Astrocyte (in vitro differentiated cells and primary cell): ENCODE data around the gene MOB3A. TPM values are rescaled to one million over a fixed set of nuclear protein-coding genes. Genes with fewer than 3 reads are reported as not detected.

Source experiments
- DNase-seq: peaks from one replicate; pipeline ENCODE4 v3.0.0-alpha.2; 2010; ENCODE audit warnings: low read depth
- FAIRE-seq: peaks from 2 replicates; lab custom pipeline; 2011; peaks lifted over from hg19 to GRCh38; lab: Jason Lieb, UNC
- H2AFZ ChIP-seq: 2 replicates; pipeline ENCODE4 v1.6.0; 2012; ENCODE audit warnings: low read depth, low read length, inconsistent platforms
- H3K27ac ChIP-seq: 2 replicates; pipeline ENCODE4 v1.5.1; 2011; ENCODE audit warnings: low read depth, low read length, inconsistent platforms
- H3K27me3 ChIP-seq: 2 replicates; pipeline ENCODE4 v1.6.0; 2011; ENCODE audit warnings: low read length, inconsistent platforms; ENCODE audit not compliant: insufficient read depth
- H3K36me3 ChIP-seq: 2 replicates; pipeline ENCODE4 v1.5.1; 2011; ENCODE audit warnings: low read length, inconsistent platforms; ENCODE audit not compliant: insufficient read depth
- H3K4me1 ChIP-seq: 2 replicates; pipeline ENCODE4 v1.5.1; 2011; ENCODE audit warnings: low read length, inconsistent platforms; ENCODE audit not compliant: insufficient read depth
- H3K4me2 ChIP-seq: 2 replicates; pipeline ENCODE4 v1.6.0; 2012; ENCODE audit warnings: low read length, inconsistent platforms
- H3K4me3 ChIP-seq: 2 replicates; pipeline ENCODE4 v1.5.1; 2011; ENCODE audit warnings: low read depth, mild to moderate bottlenecking, low read length, inconsistent platforms; ENCODE audit not compliant: insufficient read depth
- H3K79me2 ChIP-seq: 2 replicates; pipeline ENCODE4 v1.6.0; 2012; ENCODE audit warnings: mild to moderate bottlenecking, low read length, inconsistent platforms; ENCODE audit not compliant: insufficient read depth
- H3K9ac ChIP-seq: 2 replicates; pipeline ENCODE4 v1.6.0; 2012; ENCODE audit warnings: mild to moderate bottlenecking, low read length, inconsistent platforms
- H3K9me3 ChIP-seq: 2 replicates; pipeline ENCODE4 v1.5.1; 2012; ENCODE audit warnings: low read depth, mild to moderate bottlenecking, low read length, inconsistent platforms; ENCODE audit not compliant: insufficient read depth
- H4K20me1 ChIP-seq: 2 replicates; pipeline ENCODE4 v1.6.0; 2012; ENCODE audit warnings: low read length, inconsistent platforms; ENCODE audit not compliant: insufficient read depth
- H3K27ac Mint-ChIP-seq: one replicate; pipeline ENCODE4 v1.8.0; 2021; ENCODE audit warnings: mild to moderate bottlenecking, mixed read lengths; ENCODE audit not compliant: unreplicated experiment
- H3K27me3 Mint-ChIP-seq: one replicate; pipeline ENCODE4 v1.8.0; 2021; ENCODE audit warnings: low read depth, mixed read lengths; ENCODE audit not compliant: unreplicated experiment
- H3K36me3 Mint-ChIP-seq: one replicate; pipeline ENCODE4 v1.8.0; 2021; ENCODE audit warnings: low read depth, mixed read lengths; ENCODE audit not compliant: unreplicated experiment
- H3K4me1 Mint-ChIP-seq: one replicate; pipeline ENCODE4 v1.8.0; 2021; ENCODE audit warnings: low read depth, mixed read lengths; ENCODE audit not compliant: unreplicated experiment
- H3K4me3 Mint-ChIP-seq: one replicate; pipeline ENCODE4 v1.8.0; 2021; ENCODE audit warnings: mild to moderate bottlenecking, moderate library complexity, mixed read lengths; ENCODE audit not compliant: unreplicated experiment
- H3K9me3 Mint-ChIP-seq: one replicate; pipeline ENCODE4 v1.8.0; 2021; ENCODE audit warnings: mild to moderate bottlenecking, mixed read lengths; ENCODE audit not compliant: unreplicated experiment
- CTCF ChIP-seq: IDR thresholded peaks from 2 replicates; pipeline ENCODE4 v1.5.1; 2011; ENCODE audit warnings: low read depth, mild to moderate bottlenecking, inconsistent platforms, low read length, moderate library complexity; ENCODE audit not compliant: insufficient read depth
- EZH2 ChIP-seq: IDR thresholded peaks from 2 replicates; pipeline ENCODE4 v1.6.1; 2012; ENCODE audit warnings: mild to moderate bottlenecking, low read length, inconsistent platforms; ENCODE audit not compliant: insufficient read depth
- total RNA-seq: library from RNA; stranded (reverse); gene quantifications from 2 replicates; pipeline ENCODE4 v1.2.1, GENCODE V29; 2021

Gene MOB3A
- total RNA-seq, 1 donor from 2014 or later, result 45.3 TPM

- no peak for DNase-seq
- Histone ChIP-seq H3K27me3 (no peaks in the 10 kb centered on the region), H4K20me1 (peaks cover 88% of the 10 kb centered on the region), H3K4me2 (no peak overlapping the region), H3K4me1 (peaks cover 9% of the 10 kb centered on the region), H3K9ac (no peak overlapping the region), H3K27ac (no peak overlapping the region), H3K9me3 (no peaks in the 10 kb centered on the region), H3K4me3 (no peak overlapping the region), H3K79me2 (peaks cover 4% of the 10 kb centered on the region), H2AFZ (no peak overlapping the region), H3K36me3 (peaks cover 20% of the 10 kb centered on the region)
- Mint-ChIP-seq H3K27ac (no peak overlapping the region), H3K27me3 (no peaks in the 10 kb centered on the region), H3K4me1 (peaks cover 5% of the 10 kb centered on the region), H3K4me3 (no peak overlapping the region), H3K9me3 (no peaks in the 10 kb centered on the region), H3K36me3 (peaks cover 15% of the 10 kb centered on the region)
- TF ChIP-seq EZH2 (no peak), CTCF (no peak)
- FAIRE-seq, result no peak
Observed at GRCh38 chr19:2118438-2118837, 22.3 kb upstream of the MOB3A start.

GRCh38 chr19:2117215-2117960, 21.3 kb upstream of the MOB3A start:
- H3K27ac Mint-ChIP-seq, result no peak overlapping the region
- DNase-seq (no peak), FAIRE-seq (no peak)
- peaks cover 5% of the 10 kb centered on the region for H3K79me2 ChIP-seq
- peaks cover 10% of the 10 kb centered on the region for H3K4me1 ChIP-seq
- H3K4me3 ChIP-seq, result no peak overlapping the region
- no peaks in the 10 kb centered on the region for H3K27me3 Mint-ChIP-seq
- H3K4me3 Mint-ChIP-seq, result no peak overlapping the region
- H2AFZ ChIP-seq, result no peak overlapping the region
- H3K4me1 Mint-ChIP-seq, result peaks cover 5% of the 10 kb centered on the region
- H3K9me3 ChIP-seq, result no peaks in the 10 kb centered on the region
- peaks cover 14% of the 10 kb centered on the region for H3K36me3 ChIP-seq
- TF ChIP-seq CTCF, result no peak
- no peak for TF ChIP-seq EZH2
- H3K9me3 Mint-ChIP-seq, result no peaks in the 10 kb centered on the region
- peaks cover 83% of the 10 kb centered on the region for H4K20me1 ChIP-seq
- H3K4me2 ChIP-seq, result no peak overlapping the region
- H3K9ac ChIP-seq, result no peak overlapping the region
- H3K36me3 Mint-ChIP-seq, result peaks cover 15% of the 10 kb centered on the region
- no peak overlapping the region for H3K27ac ChIP-seq
- H3K27me3 ChIP-seq, result no peaks in the 10 kb centered on the region

GRCh38 chr19:2116507-2116906, 20.4 kb upstream of the MOB3A start:
- no peak overlapping the region for H2AFZ ChIP-seq
- no peak overlapping the region for H3K9ac ChIP-seq
- Mint-ChIP-seq H3K9me3 (no peaks in the 10 kb centered on the region), H3K36me3 (peaks cover 15% of the 10 kb centered on the region), H3K27ac (no peak overlapping the region), H3K27me3 (no peaks in the 10 kb centered on the region), H3K4me1 (peaks cover 5% of the 10 kb centered on the region), H3K4me3 (no peak overlapping the region)
- H3K27ac ChIP-seq, result no peak overlapping the region
- no peak overlapping the region for H3K4me3 ChIP-seq
- no peak overlapping the region for H3K4me2 ChIP-seq
- no peaks in the 10 kb centered on the region for H3K9me3 ChIP-seq
- H3K4me1 ChIP-seq, result peaks cover 10% of the 10 kb centered on the region
- peaks cover 15% of the 10 kb centered on the region for H3K36me3 ChIP-seq
- FAIRE-seq, result no peak
- TF ChIP-seq EZH2 (no peak), CTCF (no peak)
- H3K79me2 ChIP-seq, result peaks cover 9% of the 10 kb centered on the region
- peaks cover 83% of the 10 kb centered on the region for H4K20me1 ChIP-seq
- H3K27me3 ChIP-seq, result no peaks in the 10 kb centered on the region
- DNase-seq, result no peak
